Gastrocnemius medialis (tissue), 4 donors: ENCODE measurements around the gene CRTC3.

Source experiments
- POLR2A ChIP-seq, 2 donors: fragments of 450-650 bp; IDR thresholded peaks; one replicate each; pipeline ENCODE4 v1.6.1; 2017; ENCODE audit warnings: antibody characterized with exemption in 2 of 2, mild to moderate bottlenecking in 2 of 2, moderate library complexity in 2 of 2
- TF ChIP-seq, protein P1 (sequence below), 5 experiments: fragments of 450-650 bp in 3 of 5; fragments of 200-600 bp in 2 of 5; sonication (generic) in 2 of 5; IDR thresholded peaks in 4 of 5; conservative IDR thresholded peaks in 1 of 5; 1 replicate in 4 of 5; 2 replicates in 1 of 5; pipeline ENCODE4 v1.5.1; 2016 to 2019; ENCODE audit warnings: antibody characterized with exemption in 5 of 5, mild to moderate bottlenecking in 3 of 5, moderate library complexity in 3 of 5

GRCh38 chr15:90576711-90577389 is 47.1 kb downstream of the CRTC3 start:
- TF ChIP-seq, protein P1, sequence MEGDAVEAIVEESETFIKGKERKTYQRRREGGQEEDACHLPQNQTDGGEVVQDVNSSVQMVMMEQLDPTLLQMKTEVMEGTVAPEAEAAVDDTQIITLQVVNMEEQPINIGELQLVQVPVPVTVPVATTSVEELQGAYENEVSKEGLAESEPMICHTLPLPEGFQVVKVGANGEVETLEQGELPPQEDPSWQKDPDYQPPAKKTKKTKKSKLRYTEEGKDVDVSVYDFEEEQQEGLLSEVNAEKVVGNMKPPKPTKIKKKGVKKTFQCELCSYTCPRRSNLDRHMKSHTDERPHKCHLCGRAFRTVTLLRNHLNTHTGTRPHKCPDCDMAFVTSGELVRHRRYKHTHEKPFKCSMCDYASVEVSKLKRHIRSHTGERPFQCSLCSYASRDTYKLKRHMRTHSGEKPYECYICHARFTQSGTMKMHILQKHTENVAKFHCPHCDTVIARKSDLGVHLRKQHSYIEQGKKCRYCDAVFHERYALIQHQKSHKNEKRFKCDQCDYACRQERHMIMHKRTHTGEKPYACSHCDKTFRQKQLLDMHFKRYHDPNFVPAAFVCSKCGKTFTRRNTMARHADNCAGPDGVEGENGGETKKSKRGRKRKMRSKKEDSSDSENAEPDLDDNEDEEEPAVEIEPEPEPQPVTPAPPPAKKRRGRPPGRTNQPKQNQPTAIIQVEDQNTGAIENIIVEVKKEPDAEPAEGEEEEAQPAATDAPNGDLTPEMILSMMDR (IDR thresholded peaks at IDR 0.05 in 4 of 5, conservative IDR thresholded peaks at IDR 0.05 in 1 of 5), result no peak
- TF ChIP-seq POLR2A (IDR thresholded peaks at IDR 0.05), result no peak
